K562 (cell line): Measurements from ENCODE around the gene CBX4. TPM values are rescaled to one million over a fixed set of nuclear protein-coding genes. Genes with fewer than 3 reads are reported as not detected.

Source experiments
- ARID2 ChIP-seq: fragments of 450-650 bp; IDR thresholded peaks from 2 replicates; pipeline ENCODE4 v1.6.1; 2017; ENCODE audit warnings: antibody characterized with exemption, mild to moderate bottlenecking
- FOXA3 ChIP-seq, 2 experiments: fragments of 450-650 bp in 1 of 2; sonication (generic) in 1 of 2; formaldehyde crosslinking; IDR thresholded peaks in 1 of 2; conservative IDR thresholded peaks in 1 of 2; 2 replicates each; pipeline versions ENCODE4 v1.4.0 to v1.8.0; 2020 to 2022; ENCODE audit warnings: mild to moderate bottlenecking in 2 of 2, missing genetic modification reagents in 1 of 2
- ILF3 ChIP-seq: fragments of 450-650 bp; IDR thresholded peaks from 2 replicates; pipeline ENCODE4 v1.6.1; 2018; ENCODE audit warnings: antibody characterized with exemption, mild to moderate bottlenecking, moderate library complexity, borderline replicate concordance
- JUNB ChIP-seq: fragments of 450-650 bp; formaldehyde crosslinking; conservative IDR thresholded peaks from 2 replicates; pipeline ENCODE4 v1.4.0; 2020; ENCODE audit warnings: mild to moderate bottlenecking
- MEIS2 ChIP-seq: fragments of 450-650 bp; IDR thresholded peaks from 2 replicates; pipeline ENCODE4 v1.6.1; 2014; ENCODE audit warnings: mild to moderate bottlenecking; ENCODE audit not compliant: partially characterized antibody
- NFYB ChIP-seq: IDR thresholded peaks from 2 replicates; pipeline ENCODE4 v1.6.1; 2011; ENCODE audit warnings: mild to moderate bottlenecking, moderate library complexity; ENCODE audit not compliant: insufficient read length; ENCODE audit errors: extremely low read depth
- PCBP2 ChIP-seq: fragments of 200-400 bp; formaldehyde crosslinking; IDR thresholded peaks from 2 replicates; pipeline ENCODE4 v1.6.1; 2018; ENCODE audit warnings: low read length, low read depth, mild to moderate bottlenecking, moderate library complexity; ENCODE audit not compliant: poor library complexity, severe bottlenecking
- POLR2G ChIP-seq: fragments of 200-400 bp; formaldehyde crosslinking; IDR thresholded peaks from 2 replicates; pipeline ENCODE4 v1.6.1; 2017; ENCODE audit warnings: low read depth, mild to moderate bottlenecking, antibody characterized with exemption, low read length, moderate library complexity
- TFAP4 ChIP-seq: sonication (generic); formaldehyde crosslinking; IDR thresholded peaks from 2 replicates; pipeline ENCODE4 v1.8.0; 2022; ENCODE audit warnings: missing genetic modification reagents, mild to moderate bottlenecking, moderate library complexity, borderline replicate concordance
- THAP12 ChIP-seq: fragments of 250-450 bp; sonication (Bioruptor Pico); IDR thresholded peaks from 2 replicates; pipeline ENCODE4 v1.9.0; 2021; ENCODE audit warnings: mild to moderate bottlenecking, inconsistent platforms
- ZNF280B ChIP-seq: fragments of 250-450 bp; sonication (Bioruptor Pico); IDR thresholded peaks from 2 replicates; pipeline ENCODE4 v1.5.1; 2021; ENCODE audit warnings: mild to moderate bottlenecking
- ZNF318 ChIP-seq, 2 experiments: fragments of 450-650 bp; IDR thresholded peaks; 2 replicates each; pipeline ENCODE4 v1.6.1; 2016; ENCODE audit warnings: mild to moderate bottlenecking in 2 of 2, borderline replicate concordance in 1 of 2, low read depth in 1 of 2, moderate library complexity in 1 of 2
- ZZZ3 ChIP-seq: fragments of 450-650 bp; IDR thresholded peaks from 2 replicates; pipeline ENCODE4 v1.6.1; 2016; ENCODE audit warnings: antibody characterized with exemption, mild to moderate bottlenecking, moderate library complexity
- polyA plus RNA-seq, 8 experiments: library from polyadenylated mRNA; depleted of rRNA in 4 of 8; stranded (reverse) in 5 of 8; unstranded in 3 of 8; fragments of >200 nt; fragmentation: Nextera tagmentation in 2 of 8; fragmentation: Illumina TruSeq in 1 of 8; extraction: Ambion mirVana in 2 of 8; extraction: Trizol in 1 of 8; gene quantifications; 2 replicates each; pipeline versions ENCODE4 v1.2.1 to v1.2.3, GENCODE V29; 2011 to 2014; ENCODE audit warnings: inconsistent platforms in 1 of 8, missing spikeins in 1 of 8
- total RNA-seq, 7 experiments: library from RNA; depleted of rRNA in 6 of 7; stranded (reverse); fragments of >200 nt in 6 of 7; fragmentation: Illumina TruSeq in 2 of 7; extraction: Trizol in 2 of 7; gene quantifications; 2 replicates each; pipeline versions ENCODE4 v1.2.1 to v1.2.3, GENCODE V29; 2011 to 2021; ENCODE audit warnings: low replicate concordance in 1 of 7

Gene CBX4
- total and polyA plus RNA-seq, 9 of the 15 experiments (the other 6 are each of a cell fraction or from before 2014, with no cell fraction given), result 0.98 to 50.5 (median 10.0) TPM

GRCh38 chr17:79802039-79802735 lies 37.1 kb downstream of the CBX4 start (continued):
- TF ChIP-seq ZNF318 (IDR thresholded peaks at IDR 0.05; ENCODE audit: borderline replicate concordance in 1 of 2, low read depth in 1 of 2), result no peak
- TF ChIP-seq JUNB (CRISPR knock-in tag), result no peak
- no peak for TF ChIP-seq ZNF280B (CRISPR knock-in tag)
- no peak for TF ChIP-seq NFYB
- TF ChIP-seq TFAP4 (CRISPR knock-in tag), result no peak
- TF ChIP-seq THAP12 (CRISPR knock-in tag), result no peak
- no peak for TF ChIP-seq ZZZ3
- TF ChIP-seq ARID2, result no peak
- TF ChIP-seq POLR2G, result no peak
- no peak for TF ChIP-seq PCBP2
- TF ChIP-seq FOXA3 (CRISPR knock-in tag; conservative IDR thresholded peaks at IDR 0.05 in 1 of 2, IDR thresholded peaks at IDR 0.05 in 1 of 2), result peak in 1 of 2 experiments; percentile 43; a peak in 1 of 4 replicates
- no peak for TF ChIP-seq MEIS2
- TF ChIP-seq ILF3, result no peak
